Measurements from ENCODE around the gene CAV3. TPM values are rescaled to one million over a fixed set of nuclear protein-coding genes. Genes with fewer than 3 reads are reported as not detected.
A peak's percentile ranks its signal among the peaks of the same experiment; 100 is the strongest.

Gene CAV3
- total RNA-seq, 1 donor from 2014 or later = not detected

GRCh38 chr3:8732413-8732812 is 1.2 kb upstream of the CAV3 start:
- no peak overlapping the region for H3K9ac ChIP-seq (ENCODE audit: low read length)
- no peak overlapping the region for H2AFZ ChIP-seq (ENCODE audit: low read depth, low read length)
- no peaks in the 10 kb centered on the region for H3K27me3 ChIP-seq (ENCODE audit: insufficient read depth, low read length)
- H3K9me3 ChIP-seq (ENCODE audit: insufficient read depth, low read depth, low read length) = no peaks in the 10 kb centered on the region
- DNase-seq (ENCODE audit: low read depth) = no peak
- no peak overlapping the region for H3K27ac ChIP-seq (ENCODE audit: low read depth, low read length)
- Mint-ChIP-seq H3K9me3 (ENCODE audit: unreplicated experiment) (peaks cover 12% of the 10 kb centered on the region), H3K27ac (ENCODE audit: unreplicated experiment) (no peak overlapping the region), H3K4me3 (ENCODE audit: unreplicated experiment) (no peak overlapping the region), H3K36me3 (ENCODE audit: low read depth, unreplicated experiment) (peaks cover 2% of the 10 kb centered on the region), H3K4me1 (ENCODE audit: low read depth, unreplicated experiment) (peaks cover 2% of the 10 kb centered on the region), H3K27me3 (ENCODE audit: low read depth, unreplicated experiment) (peaks cover 5% of the 10 kb centered on the region)
- FAIRE-seq = no peak
- no peak overlapping the region for H3K4me3 ChIP-seq (ENCODE audit: insufficient read depth, low read depth, low read length)
- no peaks in the 10 kb centered on the region for H3K4me1 ChIP-seq (ENCODE audit: insufficient read depth, low read length)
- no peaks in the 10 kb centered on the region for H4K20me1 ChIP-seq (ENCODE audit: insufficient read depth, low read length)
- TF ChIP-seq, protein P1, sequence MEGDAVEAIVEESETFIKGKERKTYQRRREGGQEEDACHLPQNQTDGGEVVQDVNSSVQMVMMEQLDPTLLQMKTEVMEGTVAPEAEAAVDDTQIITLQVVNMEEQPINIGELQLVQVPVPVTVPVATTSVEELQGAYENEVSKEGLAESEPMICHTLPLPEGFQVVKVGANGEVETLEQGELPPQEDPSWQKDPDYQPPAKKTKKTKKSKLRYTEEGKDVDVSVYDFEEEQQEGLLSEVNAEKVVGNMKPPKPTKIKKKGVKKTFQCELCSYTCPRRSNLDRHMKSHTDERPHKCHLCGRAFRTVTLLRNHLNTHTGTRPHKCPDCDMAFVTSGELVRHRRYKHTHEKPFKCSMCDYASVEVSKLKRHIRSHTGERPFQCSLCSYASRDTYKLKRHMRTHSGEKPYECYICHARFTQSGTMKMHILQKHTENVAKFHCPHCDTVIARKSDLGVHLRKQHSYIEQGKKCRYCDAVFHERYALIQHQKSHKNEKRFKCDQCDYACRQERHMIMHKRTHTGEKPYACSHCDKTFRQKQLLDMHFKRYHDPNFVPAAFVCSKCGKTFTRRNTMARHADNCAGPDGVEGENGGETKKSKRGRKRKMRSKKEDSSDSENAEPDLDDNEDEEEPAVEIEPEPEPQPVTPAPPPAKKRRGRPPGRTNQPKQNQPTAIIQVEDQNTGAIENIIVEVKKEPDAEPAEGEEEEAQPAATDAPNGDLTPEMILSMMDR (IDR thresholded peaks at IDR 0.05; ENCODE audit: insufficient read depth, low read depth, low read length) = no peak
- no peak for TF ChIP-seq EZH2 (IDR thresholded peaks at IDR 0.05; ENCODE audit: insufficient read depth, low read length)
- H3K36me3 ChIP-seq (ENCODE audit: insufficient read depth, low read length) = no peaks in the 10 kb centered on the region
- H3K79me2 ChIP-seq (ENCODE audit: insufficient read depth, low read length) = no peaks in the 10 kb centered on the region
- H3K4me2 ChIP-seq (ENCODE audit: low read length) = no peak overlapping the region

GRCh38 chr3:8734137-8734878 is 706 bp downstream of the CAV3 start:
- Histone ChIP-seq H3K27me3 (ENCODE audit: insufficient read depth, low read length) (no peaks in the 10 kb centered on the region), H3K4me1 (ENCODE audit: insufficient read depth, low read length) (no peaks in the 10 kb centered on the region), H3K4me3 (ENCODE audit: insufficient read depth, low read depth, low read length) (no peak overlapping the region), H3K27ac (ENCODE audit: low read depth, low read length) (no peak overlapping the region), H3K36me3 (ENCODE audit: insufficient read depth, low read length) (no peaks in the 10 kb centered on the region), H4K20me1 (ENCODE audit: insufficient read depth, low read length) (no peaks in the 10 kb centered on the region), H3K79me2 (ENCODE audit: insufficient read depth, low read length) (no peaks in the 10 kb centered on the region), H3K4me2 (ENCODE audit: low read length) (no peak overlapping the region), H3K9ac (ENCODE audit: low read length) (no peak overlapping the region), H3K9me3 (ENCODE audit: insufficient read depth, low read depth, low read length) (no peaks in the 10 kb centered on the region), H2AFZ (ENCODE audit: low read depth, low read length) (no peak overlapping the region)
- TF ChIP-seq, protein P1 (IDR thresholded peaks at IDR 0.05; ENCODE audit: insufficient read depth, low read depth, low read length) = no peak
- TF ChIP-seq EZH2 (IDR thresholded peaks at IDR 0.05; ENCODE audit: insufficient read depth, low read length) = no peak
- H3K9me3 Mint-ChIP-seq (ENCODE audit: unreplicated experiment) = peaks cover 4% of the 10 kb centered on the region
- peaks cover 2% of the 10 kb centered on the region for H3K4me1 Mint-ChIP-seq (ENCODE audit: low read depth, unreplicated experiment)
- FAIRE-seq (no peak), DNase-seq (ENCODE audit: low read depth) (no peak)
- no peak overlapping the region for H3K4me3 Mint-ChIP-seq (ENCODE audit: unreplicated experiment)
- peak overlapping the region; percentile 53 for H3K27ac Mint-ChIP-seq (ENCODE audit: unreplicated experiment)
- peaks cover 10% of the 10 kb centered on the region for H3K27me3 Mint-ChIP-seq (ENCODE audit: low read depth, unreplicated experiment)
- peaks cover 2% of the 10 kb centered on the region for H3K36me3 Mint-ChIP-seq (ENCODE audit: low read depth, unreplicated experiment)

DNA sequence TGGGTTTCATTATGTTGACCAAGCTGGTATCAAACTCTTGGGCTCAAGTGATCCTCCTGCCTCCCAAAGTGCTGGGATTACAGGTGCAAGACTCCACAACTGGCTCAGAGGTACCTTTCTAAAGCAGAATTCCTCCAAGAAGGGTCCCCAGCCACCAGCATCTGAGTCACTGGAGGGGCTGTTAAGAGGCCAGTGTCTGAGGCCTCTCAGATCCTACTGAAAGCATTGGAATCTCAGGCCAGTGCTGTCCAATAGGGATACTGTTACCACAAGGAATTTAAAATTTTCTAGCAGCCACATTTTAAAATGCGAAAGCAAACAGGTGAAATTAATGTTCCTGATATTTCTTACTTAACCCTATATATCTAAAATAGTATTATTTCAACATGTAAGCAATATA is 1.3 kb downstream of the CAV3 start:
- Histone ChIP-seq H3K27me3 (ENCODE audit: insufficient read depth, low read length) (no peaks in the 10 kb centered on the region), H3K36me3 (ENCODE audit: insufficient read depth, low read length) (no peaks in the 10 kb centered on the region), H2AFZ (ENCODE audit: low read depth, low read length) (no peak overlapping the region), H3K9ac (ENCODE audit: low read length) (no peak overlapping the region), H3K4me3 (ENCODE audit: insufficient read depth, low read depth, low read length) (no peak overlapping the region), H3K9me3 (ENCODE audit: insufficient read depth, low read depth, low read length) (no peaks in the 10 kb centered on the region), H3K79me2 (ENCODE audit: insufficient read depth, low read length) (no peaks in the 10 kb centered on the region), H3K4me2 (ENCODE audit: low read length) (no peak overlapping the region), H3K27ac (ENCODE audit: low read depth, low read length) (no peak overlapping the region), H4K20me1 (ENCODE audit: insufficient read depth, low read length) (no peaks in the 10 kb centered on the region), H3K4me1 (ENCODE audit: insufficient read depth, low read length) (peaks cover 3% of the 10 kb centered on the region)
- Mint-ChIP-seq H3K4me3 (ENCODE audit: unreplicated experiment) (no peak overlapping the region), H3K27me3 (ENCODE audit: low read depth, unreplicated experiment) (peaks cover 10% of the 10 kb centered on the region), H3K9me3 (ENCODE audit: unreplicated experiment) (peaks cover 2% of the 10 kb centered on the region), H3K36me3 (ENCODE audit: low read depth, unreplicated experiment) (peaks cover 2% of the 10 kb centered on the region), H3K4me1 (ENCODE audit: low read depth, unreplicated experiment) (peaks cover 4% of the 10 kb centered on the region), H3K27ac (ENCODE audit: unreplicated experiment) (no peak overlapping the region)
- no peak for DNase-seq (ENCODE audit: low read depth)
- FAIRE-seq = no peak
- TF ChIP-seq, protein P1 (IDR thresholded peaks at IDR 0.05; ENCODE audit: insufficient read depth, low read depth, low read length) = no peak
- TF ChIP-seq EZH2 (IDR thresholded peaks at IDR 0.05; ENCODE audit: insufficient read depth, low read length) = no peak
